SK-N-SH treated with all-trans-retinoic acid at 6 μM for 48 hours (cell line): ENCODE data around the gene APOBEC4.

ENCODE experiments used
- GLIS3 ChIP-seq: fragments of 250-450 bp; sonication (Bioruptor Pico); IDR thresholded peaks from 2 replicates; pipeline ENCODE4 v1.5.0; 2020; ENCODE audit warnings: mild to moderate bottlenecking, moderate library complexity
- ISL1 ChIP-seq: fragments of 250-450 bp; sonication (Bioruptor Pico); IDR thresholded peaks from 2 replicates; pipeline ENCODE4 v2.1.2; 2022; ENCODE audit warnings: mild to moderate bottlenecking, moderate library complexity
- PPARA ChIP-seq: fragments of 250-450 bp; sonication (Bioruptor Pico); IDR thresholded peaks from 2 replicates; pipeline ENCODE4 v1.5.0; 2020; ENCODE audit warnings: mild to moderate bottlenecking, borderline replicate concordance
- TCF4 ChIP-seq: fragments of 250-450 bp; sonication (Bioruptor Pico); IDR thresholded peaks from 2 replicates; pipeline ENCODE4 v1.8.0; 2021; ENCODE audit warnings: mild to moderate bottlenecking, moderate library complexity, borderline replicate concordance
- TSHZ2 ChIP-seq: fragments of 250-450 bp; sonication (Bioruptor Pico); IDR thresholded peaks from 2 replicates; pipeline ENCODE4 v1.5.0; 2020; ENCODE audit warnings: mild to moderate bottlenecking, moderate library complexity
- ZFP3 ChIP-seq: fragments of 250-450 bp; sonication (Bioruptor Pico); IDR thresholded peaks from 2 replicates; pipeline ENCODE4 v1.5.0; 2020; ENCODE audit warnings: mild to moderate bottlenecking, moderate library complexity

GRCh38 chr1:183600634-183601033 lies 52.5 kb downstream of the APOBEC4 start:
- TF ChIP-seq TCF4 (CRISPR knock-in tag) (no peak), ISL1 (CRISPR knock-in tag) (no peak), PPARA (CRISPR knock-in tag) (no peak), GLIS3 (no peak), TSHZ2 (CRISPR knock-in tag) (no peak), ZFP3 (CRISPR knock-in tag) (no peak)
